HG03095 (cell line): Measurements from ENCODE around the gene LZTR1.

Experiments used
- ATAC-seq: cut with Tn5 transposase; IDR thresholded peaks from one replicate; pipeline ENCODE4 v1.9.1; 2021; ENCODE audit warnings: moderate library complexity; ENCODE audit not compliant: unreplicated experiment

LZTR1 gene

GRCh38 chr22:20949698-20950183 is 32.4 kb upstream of the LZTR1 start:
- no peak for ATAC-seq

GRCh38 chr22:20951151-20951931 is 30.8 kb upstream of the LZTR1 start:
- no peak for ATAC-seq

GRCh38 chr22:20951932-20952380 is 30.1 kb upstream of the LZTR1 start:
- ATAC-seq, result no peak

GRCh38 chr22:20952544-20953341 is 29.4 kb upstream of the LZTR1 start:
- ATAC-seq, result no peak

GRCh38 chr22:20953342-20953608 is 28.8 kb upstream of the LZTR1 start:
- ATAC-seq, result no peak

GRCh38 chr22:20953668-20954500 is 28.2 kb upstream of the LZTR1 start:
- ATAC-seq, result no peak

- no peak for ATAC-seq
Observed at GRCh38 chr22:20955548-20955947, 26.5 kb upstream of the LZTR1 start.

GRCh38 chr22:20956258-20957101 is 25.6 kb upstream of the LZTR1 start:
- ATAC-seq, result no peak

GRCh38 chr22:20957102-20957682 is 24.9 kb upstream of the LZTR1 start:
- ATAC-seq, result no peak

- no peak for ATAC-seq
Observed at GRCh38 chr22:20957683-20958431, 24.2 kb upstream of the LZTR1 start.

- no peak for ATAC-seq
Observed at GRCh38 chr22:20959578-20960461, 22.3 kb upstream of the LZTR1 start.

GRCh38 chr22:20960609-20961008 is 21.5 kb upstream of the LZTR1 start:
- no peak for ATAC-seq

GRCh38 chr22:20962491-20962945 is 19.6 kb upstream of the LZTR1 start:
- ATAC-seq, result no peak

- no peak for ATAC-seq
Observed at GRCh38 chr22:20963201-20964052, 18.7 kb upstream of the LZTR1 start.

GRCh38 chr22:20964090-20964798 is 17.9 kb upstream of the LZTR1 start:
- ATAC-seq, result no peak

- no peak for ATAC-seq
Observed at GRCh38 chr22:20964799-20965103, 17.3 kb upstream of the LZTR1 start.
